ENCODE data around the gene AP1S1. TPM values are rescaled to one million over a fixed set of nuclear protein-coding genes. Genes with fewer than 3 reads are reported as not detected.

The AP1S1 gene
- total and polyA plus RNA-seq, 2 of the 13 experiments (the other 11 are each of a cell fraction or from before 2014, with no cell fraction given): 57.5 to 68.1 TPM

- TF ChIP-seq ZNF660 (CRISPR knock-in tag; IDR thresholded peaks at IDR 0.05; ENCODE audit: borderline replicate concordance, low read depth) (no peak), HDAC2 (CRISPR knock-in tag; IDR thresholded peaks at IDR 0.05) (0 out of 2 replicates have a peak, but pooled peaks have one; percentile 35), HES4 (CRISPR knock-in tag; IDR thresholded peaks at IDR 0.05; ENCODE audit: borderline replicate concordance) (peak; percentile 88; the same call in 1 of the 2 replicates), SNAPC5 (CRISPR knock-in tag; IDR thresholded peaks at IDR 0.05; ENCODE audit: borderline replicate concordance) (no peak), ZFP37 (CRISPR knock-in tag; IDR thresholded peaks at IDR 0.05; ENCODE audit: borderline replicate concordance) (no peak), ZNF619 (CRISPR knock-in tag; IDR thresholded peaks at IDR 0.05) (no peak), ZNF333 (CRISPR knock-in tag; IDR thresholded peaks at IDR 0.05; ENCODE audit: borderline replicate concordance) (peak; percentile 86), GPBP1L1 (CRISPR knock-in tag; IDR thresholded peaks at IDR 0.05) (no peak), ZBTB43 (CRISPR knock-in tag; conservative IDR thresholded peaks at IDR 0.05) (0 out of 2 replicates have a peak, but pooled peaks have one; percentile 33), ATF7-NPFF (CRISPR knock-in tag; IDR thresholded peaks at IDR 0.05; ENCODE audit: low read depth) (peak; percentile 60), ELF4 (CRISPR knock-in tag; IDR thresholded peaks at IDR 0.05; ENCODE audit: borderline replicate concordance) (no peak), MTERF4 (CRISPR knock-in tag; IDR thresholded peaks at IDR 0.05) (peak; percentile 96), ZNF644 (CRISPR knock-in tag; IDR thresholded peaks at IDR 0.05; ENCODE audit: low read depth) (no peak), DR1 (CRISPR knock-in tag; IDR thresholded peaks at IDR 0.05) (peak; percentile 79), SMYD3 (CRISPR knock-in tag; IDR thresholded peaks at IDR 0.05) (0 out of 2 replicates have a peak, but pooled peaks have one; percentile 35), SNRNP70 (IDR thresholded peaks at IDR 0.05; ENCODE audit: low read depth, low read length) (no peak), HDAC1 (CRISPR knock-in tag; IDR thresholded peaks at IDR 0.05) (peak; percentile 56; the same call in 1 of the 2 replicates), ZBTB34 (CRISPR knock-in tag; IDR thresholded peaks at IDR 0.05) (0 out of 2 replicates have a peak, but pooled peaks have one; percentile 46)
These were observed 47.7 kb downstream of the AP1S1 start (continued) for GRCh38 chr7:101201695-101202602.

Data from HepG2 (cell line).